Right cardiac atrium (tissue), 5 donors: ENCODE data around the gene ETS2. TPM values are rescaled to one million over a fixed set of nuclear protein-coding genes. Genes with fewer than 3 reads are reported as not detected.
A peak's percentile ranks its signal among the peaks of the same experiment; 100 is the strongest.

Source experiments
- ATAC-seq, 2 donors: fragments of 200-7000 bp; cut with Tn5 transposase; one replicate each; pipeline versions ENCODE4 v1.8.0 to v1.9.1; 2020; ENCODE audit warnings: moderate library complexity in 2 of 2, mild to moderate bottlenecking in 1 of 2
- DNase-seq, 3 donors: peaks; one replicate each; pipeline ENCODE4 v3.0.0-alpha.2; 2020
- H3K27ac ChIP-seq: one replicate; pipeline ENCODE4 v1.5.1; 2013; ENCODE audit warnings: mild to moderate bottlenecking, low read length, control low read depth, moderate library complexity
- H3K27me3 ChIP-seq: one replicate; pipeline ENCODE4 v1.6.1; 2013; ENCODE audit not compliant: control insufficient read depth, insufficient read depth
- H3K4me1 ChIP-seq: one replicate; pipeline ENCODE4 v1.6.1; 2013; ENCODE audit warnings: low read length; ENCODE audit not compliant: control insufficient read depth, insufficient read depth
- H3K4me3 ChIP-seq: one replicate; pipeline ENCODE4 v1.5.1; 2013; ENCODE audit warnings: low read length, control low read depth
- H3K9me3 ChIP-seq: one replicate; pipeline ENCODE4 v1.6.1; 2013; ENCODE audit warnings: low read length; ENCODE audit not compliant: control insufficient read depth
- WGBS: extraction: QIAGEN DNeasy Blood & Tissue Kit; methylation state at CpG from one replicate; pipeline ENCODE4 v1.1.7; 2013; 5-methylcytosine and 5-hydroxymethylcytosine counted together
- intact Hi-C, 4 donors: fragments of 100-400 bp; cut with DNase I; formaldehyde crosslinking; loops; one replicate each; pipeline versions ENCODE4 v1.11.0 to v1.14.0; 2022 to 2023
- polyA plus RNA-seq: library from polyadenylated mRNA; stranded (reverse); fragments of 200-250 nt; gene quantifications from one replicate; pipeline ENCODE4 v1.2.3, GENCODE V29; 2013
- total RNA-seq, 4 donors: library from RNA; stranded (reverse); fragmentation: NEBNext Ultra II Directional; extraction: Animal tissue kit (Norgen Biotek cat#: 25700); gene quantifications; one replicate each; pipeline ENCODE4 v1.2.1, GENCODE V29; 2021
- donor health status: healthy with polysubstance abuse.
- donor health status: DM: no; HTN: yes; CAD: no.
- donor health status: DM: no; HTN: no; CAD: no.
- donor health status: DM: no; HTN: yes; CAD: no; lungs with severe emphysema.
- donor health status: DM: yes; HTN: yes; CAD: no.

The ETS2 gene
- total and polyA plus RNA-seq, 5 donors, result 29.7 to 76.3 (median 44.4) TPM

DNA sequence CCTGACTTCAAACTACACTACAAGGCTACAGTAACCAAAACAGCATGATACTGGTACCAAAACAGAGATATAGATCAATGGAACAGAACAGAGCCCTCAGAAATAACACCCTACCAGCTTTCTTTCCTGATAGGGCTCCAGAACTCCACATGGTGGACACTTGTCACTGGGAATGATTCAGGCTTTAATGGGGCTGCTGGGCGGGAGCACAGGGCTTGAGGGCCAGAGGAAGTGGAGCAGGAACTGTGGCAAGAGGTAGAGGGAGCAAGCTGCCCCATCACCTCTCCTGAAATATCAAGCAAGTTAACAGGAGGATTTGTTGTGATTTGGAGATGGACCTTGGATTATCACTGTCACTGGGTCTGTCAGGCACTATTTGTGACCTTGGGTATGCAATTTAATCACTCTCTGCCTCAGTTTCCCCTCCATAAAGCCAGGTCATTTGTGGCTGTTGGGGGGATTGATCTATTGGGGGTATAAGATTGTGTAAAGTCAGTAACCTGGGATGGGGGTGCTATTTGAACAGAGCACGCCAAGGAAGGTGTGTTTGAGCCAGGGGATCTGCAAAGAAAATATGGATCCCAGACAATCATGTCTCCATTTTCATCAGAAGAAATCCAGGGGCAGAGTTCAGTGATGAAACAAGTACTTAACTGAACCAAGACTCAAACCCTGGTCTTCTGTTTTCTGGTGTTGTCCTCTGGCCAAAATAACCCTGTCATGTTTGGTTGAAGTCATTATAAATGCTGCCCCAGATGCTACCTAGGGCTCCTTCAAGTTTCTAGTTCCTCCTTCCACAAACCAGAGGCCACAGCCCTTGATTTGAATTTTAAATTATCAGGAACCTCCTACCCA lies 25.2 kb downstream of the ETS2 start:
- H3K4me3 ChIP-seq, result no peak overlapping the region
- H3K27me3 ChIP-seq, result no peaks in the 10 kb centered on the region
- ATAC-seq, result no peak
- H3K9me3 ChIP-seq, result no peaks in the 10 kb centered on the region
- DNase-seq, result no peak
- WGBS, result 93% methylated on average over 2 of the region's 2 CpGs
- H3K27ac ChIP-seq, result peak overlapping the region; percentile 52
- intact Hi-C loops, result no loop called here
- H3K4me1 ChIP-seq, result peaks cover 3% of the 10 kb centered on the region

- intact Hi-C loops, result no loop called here
- Histone ChIP-seq H3K4me3 (no peak overlapping the region), H3K4me1 (peaks cover 3% of the 10 kb centered on the region), H3K9me3 (no peaks in the 10 kb centered on the region), H3K27me3 (no peaks in the 10 kb centered on the region), H3K27ac (peak overlapping the region; percentile 52)
- WGBS, result 75% methylated on average over 7 of the region's 7 CpGs
- DNase-seq, result peak in 2 of 3 donors; percentile 55 to 66
- peak; percentile 94 to 95 for ATAC-seq
Measured at GRCh38 chr21:38831526-38832467, 26.1 kb downstream of the ETS2 start.

DNA sequence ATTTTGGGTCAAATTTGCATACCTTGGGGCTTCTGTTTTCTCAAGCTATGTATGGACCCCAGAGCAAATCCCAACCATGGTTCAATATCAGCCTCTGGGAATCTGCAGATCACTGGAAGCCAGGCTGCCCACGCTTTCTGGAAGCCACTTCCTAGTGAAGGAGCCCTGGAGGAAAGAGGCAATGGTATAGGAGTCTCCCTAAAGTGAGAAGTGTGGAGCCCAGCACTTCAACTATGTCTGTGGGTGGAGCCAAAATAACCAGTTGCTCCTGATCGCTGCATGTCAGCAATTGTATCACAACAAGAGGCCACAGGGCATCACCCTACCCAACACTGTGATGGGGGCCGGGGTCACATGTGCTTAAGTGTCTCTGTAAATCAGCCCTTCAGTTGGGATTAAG lies 26.9 kb downstream of the ETS2 start:
- no peak for ATAC-seq
- Histone ChIP-seq H3K4me3 (no peak overlapping the region), H3K9me3 (no peaks in the 10 kb centered on the region), H3K4me1 (peaks cover 3% of the 10 kb centered on the region), H3K27me3 (no peaks in the 10 kb centered on the region), H3K27ac (no peak overlapping the region)
- WGBS, result 88% methylated on average over 3 of the region's 3 CpGs
- intact Hi-C loops, result no loop called here
- no peak for DNase-seq

DNA sequence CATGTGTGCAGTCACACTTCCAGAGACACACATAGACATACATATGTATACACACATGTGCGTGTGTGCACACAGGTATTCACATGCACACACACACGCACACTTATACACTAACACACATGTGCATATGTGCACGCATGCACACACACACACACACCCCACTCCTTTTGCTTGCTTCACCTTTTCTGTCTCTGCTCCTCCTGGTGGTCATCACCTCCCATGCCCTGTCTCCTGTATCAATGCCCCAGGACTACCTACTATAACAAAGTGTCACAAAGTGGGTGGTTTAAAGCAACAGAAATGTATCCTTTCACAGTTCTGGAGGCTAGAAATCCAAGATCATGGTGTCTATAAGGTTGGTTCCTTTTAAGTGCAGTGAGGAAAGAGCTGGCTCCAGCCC lies 27.4 kb downstream of the ETS2 start:
- no peaks in the 10 kb centered on the region for H3K9me3 ChIP-seq
- no peak for ATAC-seq
- H3K27ac ChIP-seq, result no peak overlapping the region
- DNase-seq, result no peak
- intact Hi-C loops, result no loop called here
- H3K4me3 ChIP-seq, result no peak overlapping the region
- WGBS, result 86% methylated on average over 3 of the region's 3 CpGs
- peaks cover 3% of the 10 kb centered on the region for H3K4me1 ChIP-seq
- no peaks in the 10 kb centered on the region for H3K27me3 ChIP-seq

GRCh38 chr21:38834725-38835124 lies 29.0 kb downstream of the ETS2 start:
- H3K27me3 ChIP-seq, result no peaks in the 10 kb centered on the region
- H3K9me3 ChIP-seq, result no peaks in the 10 kb centered on the region
- 95% methylated on average over 3 of the region's 3 CpGs for WGBS
- DNase-seq (no peak), ATAC-seq (no peak)
- intact Hi-C loops, result no loop called here
- H3K4me3 ChIP-seq, result no peak overlapping the region
- H3K27ac ChIP-seq, result no peak overlapping the region
- peaks cover 3% of the 10 kb centered on the region for H3K4me1 ChIP-seq

DNA sequence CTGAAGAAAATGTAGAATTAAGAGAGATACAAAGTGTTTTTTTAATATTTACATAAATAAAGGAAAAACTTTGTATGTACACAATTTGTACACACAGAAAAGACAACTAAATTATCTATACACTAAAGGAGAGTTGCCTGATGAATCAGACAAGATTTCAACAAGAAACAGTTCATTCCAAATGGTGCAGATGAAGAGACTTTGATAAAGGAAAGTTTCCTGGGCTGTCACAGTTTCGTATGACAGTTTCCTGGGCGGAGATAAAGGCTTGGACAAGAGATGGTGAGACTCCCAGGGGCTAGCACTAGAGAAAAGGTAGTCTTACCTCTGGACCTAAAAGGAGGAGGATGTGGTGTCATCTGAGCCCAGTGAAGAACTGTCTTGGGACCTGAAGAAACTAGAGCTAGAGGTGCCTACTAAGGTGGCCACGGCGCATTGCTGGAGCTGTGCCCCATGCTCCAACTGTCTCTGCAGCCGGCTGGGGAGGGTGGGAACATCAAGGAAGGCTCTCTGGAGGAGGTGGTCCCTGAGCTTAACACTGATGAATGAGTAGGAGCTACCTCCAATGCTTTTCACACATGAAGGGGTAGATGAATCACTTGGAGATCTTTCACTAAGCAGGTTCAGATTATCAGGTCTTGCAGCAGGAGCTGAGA lies 32.2 kb downstream of the ETS2 start:
- ATAC-seq (no peak), DNase-seq (no peak)
- intact Hi-C loops, result no loop called here
- Histone ChIP-seq H3K4me3 (no peak overlapping the region), H3K27ac (no peak overlapping the region), H3K9me3 (no peaks in the 10 kb centered on the region), H3K4me1 (no peaks in the 10 kb centered on the region), H3K27me3 (no peaks in the 10 kb centered on the region)
- 77% methylated on average over 5 of the region's 5 CpGs for WGBS

- DNase-seq (no peak), ATAC-seq (peak in 1 of 2 donors; percentile 38)
- intact Hi-C loops, result no loop called here
- Histone ChIP-seq H3K4me3 (no peak overlapping the region), H3K4me1 (no peaks in the 10 kb centered on the region), H3K27ac (no peak overlapping the region), H3K27me3 (no peaks in the 10 kb centered on the region), H3K9me3 (no peaks in the 10 kb centered on the region)
- WGBS, result 89% methylated on average over 12 of the region's 12 CpGs
Measured at GRCh38 chr21:38838598-38839327, 33.0 kb downstream of the ETS2 start.

DNA sequence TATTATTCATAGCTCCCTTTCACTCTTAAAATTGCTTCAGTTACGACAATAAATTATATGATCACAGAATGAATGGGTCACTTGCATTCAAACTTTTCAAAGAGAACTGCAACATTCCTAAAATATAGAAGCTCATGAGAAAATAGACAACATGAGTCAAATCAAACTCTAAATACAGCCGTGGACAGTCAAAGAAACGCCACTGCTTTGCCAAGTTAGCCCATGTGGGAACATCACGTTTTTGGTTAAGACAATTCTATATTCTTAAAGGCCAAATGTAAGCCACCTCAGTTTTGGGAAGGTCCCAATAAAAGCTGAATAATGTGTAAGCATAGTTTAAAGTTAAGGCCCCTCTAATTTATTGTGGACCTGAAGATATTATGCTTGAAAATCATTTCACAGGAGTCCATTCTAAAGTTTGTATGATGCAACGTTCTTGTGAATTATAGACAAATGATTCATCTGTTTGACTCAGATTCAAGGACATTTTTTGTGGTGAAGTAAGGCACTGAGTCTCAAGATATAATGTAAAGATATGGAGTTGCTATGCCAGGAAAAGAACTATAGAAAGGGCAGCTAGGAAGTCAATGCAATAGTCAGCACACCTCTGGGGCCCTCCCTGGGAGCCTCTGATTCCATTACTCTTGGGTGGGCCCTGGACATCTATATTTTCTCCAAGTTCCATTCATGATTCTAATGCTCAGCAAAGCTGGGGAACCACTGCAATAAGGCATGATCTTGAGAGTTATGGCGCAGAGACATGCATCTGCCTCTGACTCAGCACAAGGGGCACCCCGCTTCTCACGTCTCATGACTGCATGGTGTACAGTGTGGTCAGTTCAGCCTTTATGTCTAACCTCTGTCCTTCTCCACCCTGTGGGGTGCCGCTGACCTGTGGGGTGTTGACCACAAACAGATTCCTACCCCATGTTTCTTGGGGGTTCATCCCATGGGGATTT lies 33.9 kb downstream of the ETS2 start:
- H3K27ac ChIP-seq, result no peak overlapping the region
- no peaks in the 10 kb centered on the region for H3K9me3 ChIP-seq
- 83% methylated on average over 9 of the region's 9 CpGs for WGBS
- intact Hi-C loops, result no loop called here
- H3K4me1 ChIP-seq, result no peaks in the 10 kb centered on the region
- DNase-seq (no peak), ATAC-seq (no peak)
- H3K4me3 ChIP-seq, result no peak overlapping the region
- no peaks in the 10 kb centered on the region for H3K27me3 ChIP-seq

- no peak for ATAC-seq
- DNase-seq, result no peak
- Histone ChIP-seq H3K27me3 (no peaks in the 10 kb centered on the region), H3K27ac (no peak overlapping the region), H3K4me3 (no peak overlapping the region), H3K9me3 (no peaks in the 10 kb centered on the region), H3K4me1 (no peaks in the 10 kb centered on the region)
- intact Hi-C loops, result no loop called here
- 95% methylated on average over 17 of the region's 17 CpGs for WGBS
Measured at GRCh38 chr21:38840456-38841300, 34.9 kb downstream of the ETS2 start.
